Measurements from ENCODE around the gene SYTL4. TPM values are rescaled to one million over a fixed set of nuclear protein-coding genes. Genes with fewer than 3 reads are reported as not detected.
"Not testable (repeated sequence)": the region's sequence is repeated elsewhere in the genome, so short reads cannot be mapped to it uniquely, and the experiment has no call there.

SYTL4 gene
- polyA plus RNA-seq, 1 experiment = 3.3 TPM

DNA sequence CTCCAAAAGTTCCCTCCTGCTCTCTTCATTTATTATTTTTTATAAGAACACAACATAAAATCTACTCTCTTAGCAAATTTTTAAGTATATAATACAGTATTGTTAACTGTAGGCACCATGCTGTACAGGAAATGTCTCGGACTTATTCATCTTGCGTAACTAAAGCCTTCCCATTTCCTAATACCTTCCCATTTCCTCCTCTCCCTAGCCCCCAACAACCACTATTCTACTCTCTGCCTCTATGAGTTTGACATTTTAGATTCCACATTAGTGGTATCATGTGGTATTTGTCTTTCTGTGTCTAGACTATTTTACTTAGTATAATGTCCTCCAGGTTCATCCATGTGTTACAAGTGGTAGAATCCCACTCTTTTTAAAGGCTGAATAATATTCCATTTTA, 15.8 kb upstream of the SYTL4 start:
- H3K27me3 ChIP-seq (ENCODE audit: control insufficient read depth, insufficient read depth, low read length) = no peaks in the 10 kb centered on the region
- ChIA-PET POLR2A (no interaction called here), CTCF (no interaction called here)
- H3K36me3 ChIP-seq (ENCODE audit: control insufficient read depth, insufficient read depth, low read length) = no peaks in the 10 kb centered on the region
- DNase-seq (ENCODE audit: low read depth) = no peak
- H3K4me3 ChIP-seq (ENCODE audit: low read depth, low read length) = no peak overlapping the region
- TF ChIP-seq CTCF (IDR thresholded peaks at IDR 0.05; ENCODE audit: insufficient read depth, low read depth, low read length) = no peak

- CTCF ChIA-PET = no interaction called here
- TF ChIP-seq CTCF (IDR thresholded peaks at IDR 0.05; ENCODE audit: insufficient read depth, low read depth, low read length) = no peak
Observed at GRCh38 chrX:100747090-100747489, 15.2 kb upstream of the SYTL4 start.

GRCh38 chrX:100745806-100746537, 14.1 kb upstream of the SYTL4 start:
- POLR2A ChIA-PET = no interaction called here
- CTCF ChIA-PET = interaction anchor here (1.0 kb wide), 1 partner anchor 75 kb away, joined by 4 read pairs; no protein-coding TSS in a partner anchor
- DNase-seq (ENCODE audit: low read depth) = no peak
- H3K4me3 ChIP-seq (ENCODE audit: low read depth, low read length) = no peak overlapping the region
- no peaks in the 10 kb centered on the region for H3K27me3 ChIP-seq (ENCODE audit: control insufficient read depth, insufficient read depth, low read length)
- TF ChIP-seq CTCF (IDR thresholded peaks at IDR 0.05; ENCODE audit: insufficient read depth, low read depth, low read length) = no peak
- H3K36me3 ChIP-seq (ENCODE audit: control insufficient read depth, insufficient read depth, low read length) = no peaks in the 10 kb centered on the region

More at GRCh38 chrX:100747090-100747489, 15.2 kb upstream of the SYTL4 start:
- DNase-seq (ENCODE audit: low read depth) = no peak
- no peaks in the 10 kb centered on the region for H3K36me3 ChIP-seq (ENCODE audit: control insufficient read depth, insufficient read depth, low read length)
- POLR2A ChIA-PET = no interaction called here
- no peaks in the 10 kb centered on the region for H3K27me3 ChIP-seq (ENCODE audit: control insufficient read depth, insufficient read depth, low read length)
- no peak overlapping the region for H3K4me3 ChIP-seq (ENCODE audit: low read depth, low read length)

DNA sequence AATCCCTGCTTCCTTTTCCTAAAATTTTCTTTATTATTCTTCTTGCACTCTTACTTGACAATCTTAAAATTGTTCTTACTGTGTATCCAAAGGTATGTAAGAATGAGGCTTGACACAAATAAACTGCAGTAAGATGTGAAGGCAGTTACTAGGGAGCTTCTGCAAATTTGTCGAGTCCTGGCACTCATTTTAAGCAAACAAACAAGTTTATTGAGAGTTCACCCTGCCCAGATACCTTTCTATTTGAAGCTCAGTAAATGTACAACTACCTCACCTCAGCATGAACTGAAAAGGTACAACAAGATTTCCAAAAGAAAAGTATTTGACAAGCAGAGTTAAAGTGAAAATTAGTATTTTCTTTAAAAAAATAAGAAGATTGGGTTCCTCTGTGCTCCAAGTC, 13.3 kb upstream of the SYTL4 start:
- H3K27me3 ChIP-seq (ENCODE audit: control insufficient read depth, insufficient read depth, low read length) = no peaks in the 10 kb centered on the region
- no peak overlapping the region for H3K4me3 ChIP-seq (ENCODE audit: low read depth, low read length)
- ChIA-PET CTCF (no interaction called here), POLR2A (no interaction called here)
- DNase-seq (ENCODE audit: low read depth) = no peak
- H3K36me3 ChIP-seq (ENCODE audit: control insufficient read depth, insufficient read depth, low read length) = no peaks in the 10 kb centered on the region
- TF ChIP-seq CTCF (IDR thresholded peaks at IDR 0.05; ENCODE audit: insufficient read depth, low read depth, low read length) = no peak

- Histone ChIP-seq H3K27me3 (ENCODE audit: control insufficient read depth, insufficient read depth, low read length) (no peaks in the 10 kb centered on the region), H3K4me3 (ENCODE audit: low read depth, low read length) (no peak overlapping the region), H3K36me3 (ENCODE audit: control insufficient read depth, insufficient read depth, low read length) (no peaks in the 10 kb centered on the region)
- ChIA-PET POLR2A (no interaction called here), CTCF (interaction anchor here (0.8 to 0.9 kb wide), 2 partner anchors 11 to 62 kb away, joined by 3 read pairs; partner anchors contain the start of gene SYTL4)
- TF ChIP-seq CTCF (IDR thresholded peaks at IDR 0.05; ENCODE audit: insufficient read depth, low read depth, low read length) = no peak
- no peak for DNase-seq (ENCODE audit: low read depth)
Observed at GRCh38 chrX:100743009-100743607, 11.2 kb upstream of the SYTL4 start.

DNA sequence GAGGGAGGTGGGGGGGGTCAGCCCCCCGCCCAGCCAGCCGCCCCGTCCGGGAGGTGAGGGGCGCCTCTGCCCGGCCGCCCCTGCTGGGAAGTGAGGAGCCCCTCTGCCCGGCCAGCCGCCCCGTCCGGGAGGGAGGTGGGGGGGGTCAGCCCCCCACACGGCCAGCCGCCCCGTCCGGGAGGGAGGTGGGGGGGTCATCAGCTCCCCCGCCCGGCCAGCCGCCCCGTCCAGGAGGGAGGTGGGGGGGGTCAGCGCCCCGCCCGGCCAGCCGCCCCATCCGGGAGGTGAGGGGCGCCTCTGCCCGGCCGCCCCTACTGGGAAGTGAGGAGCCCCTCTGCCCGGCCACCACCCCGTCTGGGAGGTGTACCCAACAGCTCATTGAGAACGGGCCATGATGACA, 7.9 kb downstream of the SYTL4 start:
- POLR2A ChIA-PET; H3K36me3 ChIP-seq (ENCODE audit: control insufficient read depth, insufficient read depth, low read length); CTCF ChIA-PET; DNase-seq (ENCODE audit: low read depth); H3K4me3 ChIP-seq (ENCODE audit: low read depth, low read length); H3K27me3 ChIP-seq (ENCODE audit: control insufficient read depth, insufficient read depth, low read length): not testable (repeated sequence)

All from BJ (cell line).